ENCODE results near the gene AUTS2. TPM values are rescaled to one million over a fixed set of nuclear protein-coding genes. Genes with fewer than 3 reads are reported as not detected.

The AUTS2 gene
- total and polyA plus RNA-seq, 4 donors = 4.9 to 24.4 (median 7.0) TPM

GRCh38 chr7:70486977-70487376 lies 888.7 kb downstream of the AUTS2 start:
- no peak for DNase-seq (ENCODE audit: low spot score)
- Histone ChIP-seq H3K4me1 (ENCODE audit: control insufficient read depth in 4 of 4, insufficient read depth in 4 of 4, low read length in 3 of 4) (no peaks in the 10 kb centered on the region), H3K9me3 (ENCODE audit: control insufficient read depth in 4 of 4, low read length in 3 of 4) (no peaks in the 10 kb centered on the region), H3K36me3 (ENCODE audit: control insufficient read depth in 4 of 4, insufficient read depth in 3 of 4, low read depth in 1 of 4, low read length in 3 of 4) (no peaks in the 10 kb centered on the region), H3K9ac (ENCODE audit: low read depth in 1 of 2, low read length in 2 of 2) (no peak overlapping the region), H3K4me3 (ENCODE audit: low read depth in 1 of 3, low read length in 3 of 3) (no peak overlapping the region), H3K27me3 (ENCODE audit: control insufficient read depth in 4 of 4, insufficient read depth in 4 of 4, low read length in 3 of 4) (no peaks in the 10 kb centered on the region), H3K27ac (ENCODE audit: low read depth in 1 of 2, low read length in 2 of 2) (no peak overlapping the region)
- 98% methylated on average over 7 of the region's 7 CpGs for WGBS
- TF ChIP-seq CTCF (IDR thresholded peaks at IDR 0.05; ENCODE audit: low read depth, low read length, missing input control) = no peak
- no peak for TF ChIP-seq GABPA (IDR thresholded peaks at IDR 0.05 in 1 of 2, conservative IDR thresholded peaks at IDR 0.05 in 1 of 2)
- no peak for TF ChIP-seq JUND (IDR thresholded peaks at IDR 0.05)
- no peak for TF ChIP-seq REST (IDR thresholded peaks at IDR 0.05)
- no peak for TF ChIP-seq SP1 (IDR thresholded peaks at IDR 0.05)
- TF ChIP-seq HNF4G (IDR thresholded peaks at IDR 0.05) = no peak
- no peak for TF ChIP-seq YY1 (IDR thresholded peaks at IDR 0.05)
- no peak for TF ChIP-seq ATF3 (IDR thresholded peaks at IDR 0.05)
- no peak for TF ChIP-seq RXRA (IDR thresholded peaks at IDR 0.05)
- no peak for TF ChIP-seq RAD21 (IDR thresholded peaks at IDR 0.05)
- no peak for TF ChIP-seq ZBTB33 (IDR thresholded peaks at IDR 0.05)
- no peak for TF ChIP-seq NR2F2 (IDR thresholded peaks at IDR 0.05)
- TF ChIP-seq EGR1 (IDR thresholded peaks at IDR 0.05; ENCODE audit: low read depth in 2 of 2) = no peak
- no peak for TF ChIP-seq FOXA1 (IDR thresholded peaks at IDR 0.05)
- TF ChIP-seq TAF1 (conservative IDR thresholded peaks at IDR 0.05) = no peak
- no peak for TF ChIP-seq MAX (IDR thresholded peaks at IDR 0.05)
- TF ChIP-seq FOXA2 (IDR thresholded peaks at IDR 0.05) = no peak
- TF ChIP-seq HNF4A (conservative IDR thresholded peaks at IDR 0.05) = no peak
